ENCODE results near the gene FARP2.
"Not testable (repeated sequence)": the region's sequence is repeated elsewhere in the genome, so short reads cannot be mapped to it uniquely, and the experiment has no call there.

The FARP2 gene

DNA sequence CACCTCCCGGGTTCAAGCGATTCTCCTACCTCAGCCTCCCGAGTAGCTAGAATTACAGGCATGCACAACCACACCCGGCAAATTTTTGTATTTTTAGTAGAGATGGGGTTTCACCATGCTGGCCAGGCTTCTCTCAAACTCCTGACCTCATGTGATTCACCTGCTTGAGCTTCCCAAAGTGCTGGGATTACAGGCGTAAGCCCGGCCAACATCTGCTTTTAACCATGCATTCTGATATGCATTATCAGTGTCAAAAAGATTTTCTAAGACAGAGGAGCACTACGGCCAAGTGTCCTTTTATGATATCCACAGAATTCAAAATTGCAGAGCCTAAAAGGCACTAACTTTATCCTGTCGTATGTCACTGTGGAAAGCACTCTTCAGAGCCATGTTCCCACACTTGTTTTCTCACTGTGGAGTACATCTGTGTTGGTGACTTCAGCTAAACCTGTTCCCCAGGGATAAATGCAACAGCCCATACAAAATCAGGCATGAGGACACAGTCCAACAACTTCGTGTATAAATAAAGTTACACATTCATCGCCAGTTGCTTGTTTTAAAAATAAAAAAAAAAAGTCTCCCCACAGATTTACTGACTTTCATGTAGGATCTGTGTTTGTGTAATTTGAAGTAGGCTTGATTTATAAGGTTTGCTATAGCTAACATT is 95.9 kb downstream of the FARP2 start:
- ChIA-PET CTCF (no interaction called here), POLR2A (ENCODE audit: low non-redundant PET) (no interaction called here)
- no peak overlapping the region for H3K27ac ChIP-seq
- TF ChIP-seq, protein P1, sequence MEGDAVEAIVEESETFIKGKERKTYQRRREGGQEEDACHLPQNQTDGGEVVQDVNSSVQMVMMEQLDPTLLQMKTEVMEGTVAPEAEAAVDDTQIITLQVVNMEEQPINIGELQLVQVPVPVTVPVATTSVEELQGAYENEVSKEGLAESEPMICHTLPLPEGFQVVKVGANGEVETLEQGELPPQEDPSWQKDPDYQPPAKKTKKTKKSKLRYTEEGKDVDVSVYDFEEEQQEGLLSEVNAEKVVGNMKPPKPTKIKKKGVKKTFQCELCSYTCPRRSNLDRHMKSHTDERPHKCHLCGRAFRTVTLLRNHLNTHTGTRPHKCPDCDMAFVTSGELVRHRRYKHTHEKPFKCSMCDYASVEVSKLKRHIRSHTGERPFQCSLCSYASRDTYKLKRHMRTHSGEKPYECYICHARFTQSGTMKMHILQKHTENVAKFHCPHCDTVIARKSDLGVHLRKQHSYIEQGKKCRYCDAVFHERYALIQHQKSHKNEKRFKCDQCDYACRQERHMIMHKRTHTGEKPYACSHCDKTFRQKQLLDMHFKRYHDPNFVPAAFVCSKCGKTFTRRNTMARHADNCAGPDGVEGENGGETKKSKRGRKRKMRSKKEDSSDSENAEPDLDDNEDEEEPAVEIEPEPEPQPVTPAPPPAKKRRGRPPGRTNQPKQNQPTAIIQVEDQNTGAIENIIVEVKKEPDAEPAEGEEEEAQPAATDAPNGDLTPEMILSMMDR (conservative IDR thresholded peaks at IDR 0.05; ENCODE audit: low read depth) = no peak
- no peak for DNase-seq (ENCODE audit: low spot score)

DNA sequence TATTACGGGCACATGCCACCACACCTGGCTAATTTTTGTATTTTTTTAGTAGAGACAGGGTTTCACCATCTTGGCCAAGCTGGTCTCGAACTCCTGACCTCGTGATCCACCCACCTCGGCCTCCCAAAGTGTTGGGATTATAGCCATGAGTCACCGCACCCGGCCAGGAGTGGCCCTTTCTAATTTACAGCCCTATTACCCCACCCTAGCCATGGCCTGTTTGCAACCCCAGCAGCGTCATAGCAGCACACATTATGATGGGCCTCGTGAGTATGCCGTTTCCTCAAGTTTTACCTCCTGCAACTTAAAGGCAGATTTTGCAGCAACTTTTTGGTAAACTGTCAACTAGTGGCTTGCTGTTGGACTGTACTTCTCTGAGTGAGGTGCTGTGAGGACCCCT is 97.8 kb downstream of the FARP2 start:
- CTCF ChIA-PET; DNase-seq (ENCODE audit: low spot score); POLR2A ChIA-PET (ENCODE audit: low non-redundant PET); H3K27ac ChIP-seq: not testable (repeated sequence)

DNA sequence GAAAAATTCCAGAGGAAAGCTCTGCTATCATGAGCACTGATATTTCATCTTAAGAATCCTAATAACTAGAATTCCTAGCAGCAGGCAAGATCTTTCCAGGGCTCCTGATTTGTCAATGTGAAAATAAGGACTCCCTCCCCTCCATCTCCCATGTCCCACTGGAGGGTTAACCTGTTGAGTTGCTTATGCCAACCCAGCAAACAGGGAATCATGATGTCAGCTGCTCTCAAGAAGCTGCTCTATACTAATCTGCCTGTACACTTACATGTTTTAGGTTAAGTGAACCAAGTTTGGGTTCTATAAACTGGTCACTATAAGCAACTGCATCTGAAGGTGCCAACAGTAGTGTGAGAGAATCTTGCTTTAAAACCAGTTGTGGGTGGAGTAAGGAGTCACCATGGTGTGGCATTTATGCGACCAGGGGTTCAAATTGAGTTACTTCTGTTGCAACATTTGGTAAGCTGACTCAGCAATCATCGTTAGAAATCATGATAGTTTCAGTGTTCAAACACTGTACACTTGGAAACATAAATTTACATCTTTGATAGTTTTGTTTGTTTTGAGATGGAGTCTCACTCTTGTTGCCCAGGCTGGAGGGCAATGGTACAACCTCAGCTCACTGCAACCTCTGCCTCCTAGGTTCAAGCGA is 98.9 kb downstream of the FARP2 start:
- TF ChIP-seq, protein P1 (conservative IDR thresholded peaks at IDR 0.05; ENCODE audit: low read depth) = no peak
- DNase-seq (ENCODE audit: low spot score) = no peak
- ChIA-PET POLR2A (ENCODE audit: low non-redundant PET) (no interaction called here), CTCF (no interaction called here)
- no peak overlapping the region for H3K27ac ChIP-seq

DNA sequence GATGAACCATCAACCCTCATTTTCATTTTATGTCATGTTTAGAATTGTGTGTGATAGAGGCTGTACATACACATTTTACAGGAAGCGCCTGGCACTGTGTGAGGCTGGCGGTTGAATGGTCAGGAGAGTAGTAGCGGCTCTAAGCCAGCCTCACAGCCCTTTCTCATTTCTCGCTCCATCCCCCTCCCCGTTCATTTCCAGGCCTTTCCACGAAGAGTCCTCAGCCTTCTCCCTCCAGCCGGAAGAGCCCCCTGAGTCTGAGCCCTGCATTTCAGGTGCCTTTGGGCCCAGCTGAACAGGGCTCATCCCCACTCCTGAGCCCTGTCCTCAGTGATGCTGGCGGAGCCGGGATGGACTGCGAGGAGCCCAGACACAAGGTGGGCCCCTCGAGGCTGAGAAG is 100.5 kb downstream of the FARP2 start:
- TF ChIP-seq, protein P1 (conservative IDR thresholded peaks at IDR 0.05; ENCODE audit: low read depth) = no peak
- no peak for DNase-seq (ENCODE audit: low spot score)
- CTCF ChIA-PET = no interaction called here
- POLR2A ChIA-PET (ENCODE audit: low non-redundant PET) = no interaction called here
- no peak overlapping the region for H3K27ac ChIP-seq

DNA sequence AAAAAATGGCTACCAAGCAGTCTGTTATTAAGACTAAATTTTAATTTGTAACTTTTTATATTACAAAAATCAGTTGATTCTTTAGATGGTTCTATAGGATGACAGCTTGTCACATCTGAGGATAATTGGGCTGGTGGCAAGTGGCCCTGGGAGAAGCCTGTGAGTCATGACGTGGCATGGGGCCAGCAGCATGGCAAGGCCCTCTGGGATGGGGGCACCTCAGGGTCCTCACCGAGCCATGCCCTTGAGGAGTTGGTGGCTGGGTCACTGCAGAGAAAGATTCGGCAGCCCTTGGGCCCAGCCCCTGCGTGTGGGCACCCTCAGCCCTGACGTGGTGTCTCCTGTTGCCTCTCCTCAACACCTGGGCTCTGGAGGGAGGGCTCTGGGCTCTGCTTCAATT is 102.6 kb downstream of the FARP2 start:
- H3K27ac ChIP-seq = no peak overlapping the region
- TF ChIP-seq, protein P1 (conservative IDR thresholded peaks at IDR 0.05; ENCODE audit: low read depth) = no peak
- DNase-seq (ENCODE audit: low spot score) = no peak
- ChIA-PET POLR2A (ENCODE audit: low non-redundant PET) (no interaction called here), CTCF (no interaction called here)

DNA sequence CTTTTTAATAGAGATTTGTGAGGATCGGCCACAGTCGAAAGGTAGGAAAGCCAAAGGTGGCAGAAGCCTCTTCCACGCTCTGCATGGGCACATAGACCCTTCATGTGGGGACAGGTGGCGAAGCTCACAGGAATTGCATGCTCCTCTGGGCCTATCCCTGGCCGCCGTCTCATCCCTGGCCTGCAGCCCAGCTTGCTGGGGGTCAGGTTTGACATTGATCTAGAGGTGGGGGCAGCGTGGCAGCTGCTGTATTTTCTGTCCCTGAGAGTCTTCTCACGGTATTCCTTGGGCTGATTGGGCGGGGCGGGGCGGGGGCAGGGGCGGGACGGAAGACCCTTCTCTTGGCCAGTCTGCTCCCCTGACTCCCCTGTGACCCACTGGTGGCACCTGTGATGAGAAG is 103.4 kb downstream of the FARP2 start:
- H3K27ac ChIP-seq = no peak overlapping the region
- DNase-seq (ENCODE audit: low spot score) = no peak
- ChIA-PET POLR2A (ENCODE audit: low non-redundant PET) (no interaction called here), CTCF (no interaction called here)
- TF ChIP-seq, protein P1 (conservative IDR thresholded peaks at IDR 0.05; ENCODE audit: low read depth) = no peak

DNA sequence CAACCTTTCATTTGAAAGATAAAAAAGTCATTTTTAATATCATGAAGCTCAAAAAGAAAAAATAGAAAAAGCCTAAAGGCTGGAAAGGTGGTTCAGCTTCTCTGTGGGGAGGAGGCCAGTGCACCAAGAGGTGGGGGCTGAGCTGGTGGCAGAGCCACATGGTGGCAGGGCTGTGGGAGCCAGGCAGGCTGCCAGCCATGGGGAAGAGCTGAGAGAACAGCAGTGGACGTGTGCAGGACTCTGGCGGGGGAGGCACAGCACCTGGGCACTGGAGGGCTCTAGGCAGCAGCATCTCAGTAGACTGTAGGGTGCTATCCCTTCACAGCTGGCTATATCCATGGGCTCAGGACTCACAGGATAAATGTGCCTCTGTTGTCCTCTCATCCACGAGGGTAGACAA is 104.5 kb downstream of the FARP2 start:
- TF ChIP-seq, protein P1 (conservative IDR thresholded peaks at IDR 0.05; ENCODE audit: low read depth) = no peak
- ChIA-PET POLR2A (ENCODE audit: low non-redundant PET) (no interaction called here), CTCF (interaction anchor here (0.6 to 0.7 kb wide), 3 partner anchors 33 to 109 kb away, joined by 3 read pairs; no protein-coding TSS in a partner anchor)
- DNase-seq (ENCODE audit: low spot score) = no peak
- 0 out of 2 replicates have a peak overlapping the region, but pooled peaks have one; percentile 14 for H3K27ac ChIP-seq

Measured in RWPE1 (cell line).